ENCODE data around the gene DTD1. TPM values are rescaled to one million over a fixed set of nuclear protein-coding genes. Genes with fewer than 3 reads are reported as not detected.

The DTD1 gene
- polyA plus RNA-seq, 2 donors: 9.7 to 27.4 TPM

DNA sequence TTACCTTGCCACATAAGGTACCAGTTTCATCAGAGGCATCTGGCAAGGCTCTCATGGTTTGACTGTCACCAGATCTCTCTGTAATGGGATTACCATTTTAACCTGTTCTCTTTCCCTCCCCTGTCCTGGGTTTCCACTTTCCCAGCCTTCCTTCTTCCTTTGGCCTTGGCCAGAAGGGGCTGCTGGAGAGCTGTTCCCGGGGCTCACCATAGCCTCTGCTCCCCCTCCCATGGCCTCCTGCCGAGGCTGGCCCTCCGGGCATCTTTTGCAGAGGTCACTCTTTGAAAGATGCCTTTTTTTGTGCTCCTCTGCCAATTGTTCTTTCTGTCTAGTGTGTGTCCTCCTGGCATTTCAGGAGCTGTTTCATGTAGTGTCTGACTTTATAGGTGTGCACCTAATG, 125.0 kb downstream of the DTD1 start:
- H3K27ac ChIP-seq (ENCODE audit: low read depth in 2 of 2, low read length in 1 of 2): no peak overlapping the region
- 69 to 76% methylated on average over 3 of the region's 3 CpGs for WGBS, 2 donors
- no peaks in the 10 kb centered on the region for H3K27me3 ChIP-seq (ENCODE audit: control insufficient read depth in 1 of 2, insufficient read depth in 2 of 2, low read length in 2 of 2)

DNA sequence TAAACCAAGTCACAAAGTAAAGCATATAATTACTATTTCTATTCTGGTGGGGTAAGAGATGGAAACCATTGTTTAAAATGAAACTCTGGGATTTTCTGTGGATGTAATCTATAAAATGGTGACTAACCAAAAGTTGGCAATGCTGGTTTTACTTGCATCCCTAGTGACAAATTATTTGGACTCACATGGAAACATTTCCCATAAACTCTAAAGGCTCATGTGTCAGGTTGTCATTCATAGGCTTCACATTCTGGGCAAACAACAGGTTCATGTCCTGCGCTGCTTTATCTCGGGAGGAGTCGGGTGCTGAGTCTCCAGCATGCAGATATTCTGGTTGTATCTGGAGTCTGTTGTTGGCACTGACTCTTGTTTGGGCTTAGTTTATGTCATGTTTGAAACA, 127.7 kb downstream of the DTD1 start:
- peaks cover 0 to 2% of the 10 kb centered on the region in 2 donors for H3K36me3 ChIP-seq (ENCODE audit: control insufficient read depth in 2 of 2, insufficient read depth in 2 of 2, low read length in 1 of 2)
- WGBS, 2 donors: 81 to 97% methylated on average over 3 of the region's 3 CpGs
- H3K27me3 ChIP-seq (ENCODE audit: control insufficient read depth in 1 of 2, insufficient read depth in 2 of 2, low read length in 2 of 2): no peaks in the 10 kb centered on the region
- no peaks in the 10 kb centered on the region for H3K4me1 ChIP-seq (ENCODE audit: control insufficient read depth in 2 of 2, insufficient read depth in 2 of 2, low read length in 1 of 2)
- no peaks in the 10 kb centered on the region for H3K9me3 ChIP-seq (ENCODE audit: control insufficient read depth in 2 of 2, insufficient read depth in 1 of 2, low read depth in 1 of 2, low read length in 1 of 2)
- H3K4me3 ChIP-seq (ENCODE audit: low read depth in 1 of 2, low read length in 2 of 2): no peak overlapping the region
- no peak overlapping the region for H3K27ac ChIP-seq (ENCODE audit: low read depth in 2 of 2, low read length in 1 of 2)

More for the DNA sequence above, 125.0 kb downstream of the DTD1 start:
- no peaks in the 10 kb centered on the region for H3K9me3 ChIP-seq (ENCODE audit: control insufficient read depth in 2 of 2, insufficient read depth in 1 of 2, low read depth in 1 of 2, low read length in 1 of 2)
- H3K36me3 ChIP-seq (ENCODE audit: control insufficient read depth in 2 of 2, insufficient read depth in 2 of 2, low read length in 1 of 2): peaks cover 0 to 2% of the 10 kb centered on the region in 2 donors
- H3K4me3 ChIP-seq (ENCODE audit: low read depth in 1 of 2, low read length in 2 of 2): no peak overlapping the region
- no peaks in the 10 kb centered on the region for H3K4me1 ChIP-seq (ENCODE audit: control insufficient read depth in 2 of 2, insufficient read depth in 2 of 2, low read length in 1 of 2)

DNA sequence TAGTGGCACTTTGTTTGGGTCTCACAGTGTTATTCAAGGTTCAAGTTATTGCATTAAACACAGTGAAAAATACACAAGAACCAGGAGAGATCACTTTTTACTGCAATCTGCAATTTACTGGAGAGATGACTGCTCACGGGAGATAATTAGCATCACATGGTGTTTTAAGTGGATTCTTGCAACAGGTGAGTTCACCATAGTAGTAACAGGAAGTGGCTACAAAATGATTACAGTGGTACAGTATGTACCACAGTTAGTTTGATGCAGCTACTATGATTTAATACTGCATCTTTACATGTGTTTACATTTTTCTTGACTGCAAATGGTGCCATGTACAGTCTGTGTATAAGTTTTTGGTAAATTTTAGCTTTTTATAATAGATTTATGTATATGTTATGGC, 129.2 kb downstream of the DTD1 start:
- no peaks in the 10 kb centered on the region for H3K4me1 ChIP-seq (ENCODE audit: control insufficient read depth in 2 of 2, insufficient read depth in 2 of 2, low read length in 1 of 2)
- no peaks in the 10 kb centered on the region for H3K9me3 ChIP-seq (ENCODE audit: control insufficient read depth in 2 of 2, insufficient read depth in 1 of 2, low read depth in 1 of 2, low read length in 1 of 2)
- H3K27ac ChIP-seq (ENCODE audit: low read depth in 2 of 2, low read length in 1 of 2): no peak overlapping the region
- H3K27me3 ChIP-seq (ENCODE audit: control insufficient read depth in 1 of 2, insufficient read depth in 2 of 2, low read length in 2 of 2): no peaks in the 10 kb centered on the region
- WGBS, 2 donors: 83 to 85% methylated on average over 1 of the region's 1 CpG
- H3K4me3 ChIP-seq (ENCODE audit: low read depth in 1 of 2, low read length in 2 of 2): no peak overlapping the region
- peaks cover 0 to 2% of the 10 kb centered on the region in 2 donors for H3K36me3 ChIP-seq (ENCODE audit: control insufficient read depth in 2 of 2, insufficient read depth in 2 of 2, low read length in 1 of 2)

DNA sequence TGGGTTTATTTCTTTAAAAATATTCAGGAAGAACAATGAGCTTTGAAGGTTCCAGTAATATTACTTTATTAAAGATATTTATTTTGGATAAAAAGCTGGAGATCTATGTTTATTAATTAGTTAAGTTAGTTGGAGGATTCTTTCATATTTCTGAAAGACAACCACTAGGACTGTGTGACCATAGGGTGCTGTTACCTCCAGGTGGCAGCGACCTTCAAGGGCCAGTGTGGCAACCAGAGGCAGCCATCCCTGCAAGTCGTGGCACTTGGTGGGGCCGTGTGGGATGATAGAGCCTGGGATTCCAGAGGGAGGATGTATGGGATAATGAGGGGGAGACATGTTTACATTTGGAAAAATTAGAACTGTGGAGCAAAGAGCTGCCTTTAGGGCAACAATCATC, 130.3 kb downstream of the DTD1 start:
- 80 to 82% methylated on average over 3 of the region's 3 CpGs for WGBS, 2 donors

DNA sequence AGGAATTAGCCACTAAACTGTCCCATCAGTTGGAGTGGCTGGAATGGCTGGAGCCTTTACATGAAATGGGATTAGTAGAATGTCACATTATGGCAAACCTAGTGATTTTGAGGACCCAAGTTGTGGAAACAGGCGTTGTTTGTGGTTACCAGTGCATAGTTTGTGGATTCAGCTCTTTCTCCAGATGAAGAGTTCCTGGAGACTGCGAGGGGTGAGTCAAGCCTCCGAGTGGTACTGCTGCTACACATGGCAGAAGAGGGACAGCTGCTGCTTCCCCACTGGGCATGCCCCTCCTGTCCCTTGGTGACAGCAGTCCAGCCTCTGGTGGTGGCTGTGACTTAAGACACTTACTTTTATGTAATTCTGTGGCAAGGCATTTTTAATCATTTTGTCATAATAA, 131.6 kb downstream of the DTD1 start:
- no peaks in the 10 kb centered on the region for H3K36me3 ChIP-seq (ENCODE audit: control insufficient read depth in 2 of 2, insufficient read depth in 2 of 2, low read length in 1 of 2)
- no peaks in the 10 kb centered on the region for H3K4me1 ChIP-seq (ENCODE audit: control insufficient read depth in 2 of 2, insufficient read depth in 2 of 2, low read length in 1 of 2)
- H3K9me3 ChIP-seq (ENCODE audit: control insufficient read depth in 2 of 2, insufficient read depth in 1 of 2, low read depth in 1 of 2, low read length in 1 of 2): no peaks in the 10 kb centered on the region
- no peak overlapping the region for H3K4me3 ChIP-seq (ENCODE audit: low read depth in 1 of 2, low read length in 2 of 2)
- no peak overlapping the region for H3K27ac ChIP-seq (ENCODE audit: low read depth in 2 of 2, low read length in 1 of 2)
- 88 to 89% methylated on average over 3 of the region's 3 CpGs for WGBS, 2 donors
- H3K27me3 ChIP-seq (ENCODE audit: control insufficient read depth in 1 of 2, insufficient read depth in 2 of 2, low read length in 2 of 2): no peaks in the 10 kb centered on the region

More for the DNA sequence above, 130.3 kb downstream of the DTD1 start:
- no peaks in the 10 kb centered on the region for H3K27me3 ChIP-seq (ENCODE audit: control insufficient read depth in 1 of 2, insufficient read depth in 2 of 2, low read length in 2 of 2)
- no peak overlapping the region for H3K27ac ChIP-seq (ENCODE audit: low read depth in 2 of 2, low read length in 1 of 2)
- H3K36me3 ChIP-seq (ENCODE audit: control insufficient read depth in 2 of 2, insufficient read depth in 2 of 2, low read length in 1 of 2): peaks cover 0 to 2% of the 10 kb centered on the region in 2 donors
- no peaks in the 10 kb centered on the region for H3K4me1 ChIP-seq (ENCODE audit: control insufficient read depth in 2 of 2, insufficient read depth in 2 of 2, low read length in 1 of 2)
- H3K9me3 ChIP-seq (ENCODE audit: control insufficient read depth in 2 of 2, insufficient read depth in 1 of 2, low read depth in 1 of 2, low read length in 1 of 2): no peaks in the 10 kb centered on the region
- no peak overlapping the region for H3K4me3 ChIP-seq (ENCODE audit: low read depth in 1 of 2, low read length in 2 of 2)

DNA sequence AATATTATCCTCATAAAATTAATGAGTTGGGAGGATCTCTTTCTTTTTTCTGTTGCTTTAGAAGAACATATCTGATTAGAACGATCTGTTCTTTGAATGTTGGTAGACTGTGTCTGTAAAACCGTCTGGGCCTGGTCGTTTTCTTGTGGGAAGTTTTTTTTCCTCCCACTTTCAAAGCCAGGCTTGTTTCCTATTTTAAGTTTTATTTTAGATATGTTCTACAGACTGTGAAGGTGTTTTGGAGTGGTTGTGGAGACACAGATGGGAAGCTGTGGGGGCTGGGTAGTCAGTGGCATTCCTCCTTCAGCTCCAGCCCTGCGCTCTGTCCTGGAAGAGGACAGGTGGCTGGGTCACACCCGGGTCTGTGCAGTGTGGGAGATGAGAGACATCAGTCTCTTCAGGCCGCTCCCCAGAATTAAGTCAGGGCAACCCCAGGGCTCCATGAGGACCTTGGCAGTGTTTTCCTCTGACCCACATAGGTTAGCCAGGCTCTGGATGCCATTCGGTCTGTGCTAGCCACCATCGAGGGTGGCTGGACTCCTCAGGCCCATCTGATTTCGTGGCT, 133.8 kb downstream of the DTD1 start:
- no peak overlapping the region for H3K27ac ChIP-seq (ENCODE audit: low read depth in 2 of 2, low read length in 1 of 2)
- H3K27me3 ChIP-seq (ENCODE audit: control insufficient read depth in 1 of 2, insufficient read depth in 2 of 2, low read length in 2 of 2): no peaks in the 10 kb centered on the region
- 85 to 88% methylated on average over 9 of the region's 9 CpGs for WGBS, 2 donors
- H3K4me3 ChIP-seq (ENCODE audit: low read depth in 1 of 2, low read length in 2 of 2): no peak overlapping the region
- H3K9me3 ChIP-seq (ENCODE audit: control insufficient read depth in 2 of 2, insufficient read depth in 1 of 2, low read depth in 1 of 2, low read length in 1 of 2): no peaks in the 10 kb centered on the region
- H3K36me3 ChIP-seq (ENCODE audit: control insufficient read depth in 2 of 2, insufficient read depth in 2 of 2, low read length in 1 of 2): no peaks in the 10 kb centered on the region
- H3K4me1 ChIP-seq (ENCODE audit: control insufficient read depth in 2 of 2, insufficient read depth in 2 of 2, low read length in 1 of 2): no peaks in the 10 kb centered on the region

DNA sequence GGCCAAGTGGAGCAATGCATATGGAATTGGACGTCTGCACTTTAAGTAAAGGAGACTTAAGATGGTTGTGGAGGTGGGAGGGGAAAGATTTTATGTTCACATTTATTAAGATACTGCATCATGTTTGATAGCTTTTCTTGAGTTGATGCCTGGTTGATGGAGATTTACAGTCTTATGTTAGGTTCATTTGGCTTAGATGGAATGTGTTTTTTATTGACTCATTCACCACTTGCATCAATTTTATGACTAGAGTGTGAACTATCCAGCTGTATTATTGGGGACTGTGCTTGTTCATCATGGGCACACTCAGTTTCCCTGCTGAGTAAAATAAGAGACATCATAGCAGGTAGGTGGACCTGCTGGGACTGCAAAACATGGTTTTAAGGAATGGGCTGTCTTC, 134.5 kb downstream of the DTD1 start:
- Histone ChIP-seq H3K9me3 (ENCODE audit: control insufficient read depth in 2 of 2, insufficient read depth in 1 of 2, low read depth in 1 of 2, low read length in 1 of 2) (peaks cover 0 to 2% of the 10 kb centered on the region in 2 donors), H3K27me3 (ENCODE audit: control insufficient read depth in 1 of 2, insufficient read depth in 2 of 2, low read length in 2 of 2) (no peaks in the 10 kb centered on the region), H3K27ac (ENCODE audit: low read depth in 2 of 2, low read length in 1 of 2) (no peak overlapping the region), H3K36me3 (ENCODE audit: control insufficient read depth in 2 of 2, insufficient read depth in 2 of 2, low read length in 1 of 2) (no peaks in the 10 kb centered on the region), H3K4me1 (ENCODE audit: control insufficient read depth in 2 of 2, insufficient read depth in 2 of 2, low read length in 1 of 2) (no peaks in the 10 kb centered on the region), H3K4me3 (ENCODE audit: low read depth in 1 of 2, low read length in 2 of 2) (no peak overlapping the region)
- WGBS, 2 donors: 86 to 93% methylated on average over 1 of the region's 1 CpG

DNA sequence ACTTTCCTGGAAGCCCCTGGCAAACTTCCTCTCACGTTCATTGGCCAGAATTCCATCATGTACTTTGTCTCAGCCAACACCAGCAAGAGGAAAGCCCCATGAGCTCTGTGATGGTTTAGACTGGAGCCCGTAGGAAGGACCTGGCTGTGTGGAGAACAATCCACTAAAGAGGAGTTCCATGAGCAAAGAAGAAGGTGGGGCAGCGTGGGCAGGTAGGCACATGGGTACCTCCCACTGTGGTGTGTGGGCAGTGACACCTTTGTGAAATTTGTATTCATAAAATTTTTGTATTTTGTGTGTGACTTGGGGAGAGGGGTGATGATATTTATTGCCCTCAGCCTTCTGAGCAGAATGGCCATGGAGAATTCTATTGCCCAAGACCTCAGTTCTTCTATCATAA, 136.2 kb downstream of the DTD1 start:
- WGBS, 2 donors: 92 to 93% methylated on average over 3 of the region's 3 CpGs
- Histone ChIP-seq H3K4me3 (ENCODE audit: low read depth in 1 of 2, low read length in 2 of 2) (no peak overlapping the region), H3K27ac (ENCODE audit: low read depth in 2 of 2, low read length in 1 of 2) (no peak overlapping the region)

DNA sequence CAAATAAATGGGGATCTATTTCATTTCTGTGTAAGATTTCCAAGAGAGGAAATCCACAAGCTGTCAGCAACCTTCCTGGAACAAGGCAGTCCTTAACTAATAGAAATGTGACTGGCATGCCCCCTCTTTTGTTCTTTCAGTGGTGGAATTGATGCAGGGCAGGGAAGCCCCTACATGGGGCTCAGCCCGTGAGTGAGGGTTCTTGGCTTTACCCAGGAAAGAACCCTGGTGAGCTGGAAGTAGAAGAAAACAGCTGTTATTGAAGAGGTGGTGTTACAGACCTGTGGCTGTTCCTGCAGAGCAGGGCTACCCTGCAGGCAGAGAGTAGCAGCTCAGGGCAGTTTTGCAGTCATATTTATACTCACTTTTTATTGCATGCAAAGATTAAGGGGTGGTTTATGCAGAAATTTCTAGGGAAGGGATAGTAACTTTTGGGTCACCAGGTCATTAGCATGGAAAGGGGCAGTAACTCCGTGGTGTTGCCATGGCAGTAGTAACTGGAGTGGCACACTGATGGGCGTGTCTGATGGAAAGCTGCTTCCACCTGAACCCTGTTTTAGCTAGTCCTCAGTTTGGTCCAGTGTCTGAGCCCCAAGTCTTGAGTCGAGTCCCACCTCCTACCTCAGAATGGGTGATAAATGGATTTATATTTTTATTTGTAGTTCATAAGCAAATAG, 137.1 kb downstream of the DTD1 start:
- Histone ChIP-seq H3K4me1 (ENCODE audit: control insufficient read depth in 2 of 2, insufficient read depth in 2 of 2, low read length in 1 of 2) (peaks cover 0 to 5% of the 10 kb centered on the region in 2 donors), H3K9me3 (ENCODE audit: control insufficient read depth in 2 of 2, insufficient read depth in 1 of 2, low read depth in 1 of 2, low read length in 1 of 2) (peaks cover 0 to 2% of the 10 kb centered on the region in 2 donors)
- 82 to 84% methylated on average over 4 of the region's 4 CpGs for WGBS, 2 donors

More for the DNA sequence above, 136.2 kb downstream of the DTD1 start:
- H3K36me3 ChIP-seq (ENCODE audit: control insufficient read depth in 2 of 2, insufficient read depth in 2 of 2, low read length in 1 of 2): no peaks in the 10 kb centered on the region
- peaks cover 0 to 2% of the 10 kb centered on the region in 2 donors for H3K9me3 ChIP-seq (ENCODE audit: control insufficient read depth in 2 of 2, insufficient read depth in 1 of 2, low read depth in 1 of 2, low read length in 1 of 2)
- peaks cover 0 to 5% of the 10 kb centered on the region in 2 donors for H3K4me1 ChIP-seq (ENCODE audit: control insufficient read depth in 2 of 2, insufficient read depth in 2 of 2, low read length in 1 of 2)
- H3K27me3 ChIP-seq (ENCODE audit: control insufficient read depth in 1 of 2, insufficient read depth in 2 of 2, low read length in 2 of 2): no peaks in the 10 kb centered on the region

DNA sequence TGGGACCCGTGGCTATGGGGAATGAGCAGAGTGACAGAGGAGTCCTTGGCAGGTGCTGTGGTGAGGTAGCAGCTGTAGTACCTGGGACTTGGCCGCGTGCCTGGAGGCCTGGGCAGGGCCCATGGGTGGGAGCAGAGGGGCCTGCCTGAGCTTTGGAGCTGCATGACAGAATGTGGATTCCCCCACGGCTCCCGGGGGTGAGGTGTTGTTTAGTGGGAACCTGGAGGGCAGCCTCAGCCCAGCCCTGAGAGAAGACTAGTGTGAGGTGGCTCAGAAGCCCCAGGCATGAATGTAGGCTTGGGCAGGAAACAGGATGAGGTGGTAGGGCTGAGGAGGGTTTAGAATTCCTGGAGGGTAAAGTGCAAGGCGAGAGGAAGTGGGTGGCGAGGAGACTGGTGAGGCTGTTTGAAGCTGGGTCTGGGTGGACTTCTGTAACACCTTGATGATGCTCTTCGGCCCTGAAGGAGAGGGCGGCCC, 139.2 kb downstream of the DTD1 start:
- Histone ChIP-seq H3K4me3 (ENCODE audit: low read depth in 1 of 2, low read length in 2 of 2) (no peak overlapping the region), H3K9me3 (ENCODE audit: control insufficient read depth in 2 of 2, insufficient read depth in 1 of 2, low read depth in 1 of 2, low read length in 1 of 2) (peaks cover 0 to 2% of the 10 kb centered on the region in 2 donors), H3K36me3 (ENCODE audit: control insufficient read depth in 2 of 2, insufficient read depth in 2 of 2, low read length in 1 of 2) (no peaks in the 10 kb centered on the region), H3K4me1 (ENCODE audit: control insufficient read depth in 2 of 2, insufficient read depth in 2 of 2, low read length in 1 of 2) (peaks cover 0 to 5% of the 10 kb centered on the region in 2 donors), H3K27ac (ENCODE audit: low read depth in 2 of 2, low read length in 1 of 2) (no peak overlapping the region), H3K27me3 (ENCODE audit: control insufficient read depth in 1 of 2, insufficient read depth in 2 of 2, low read length in 2 of 2) (no peaks in the 10 kb centered on the region)
- 80 to 81% methylated on average over 9 of the region's 9 CpGs for whole genome bisulfite sequencing, 2 donors

More for the DNA sequence above, 137.1 kb downstream of the DTD1 start:
- no peaks in the 10 kb centered on the region for H3K27me3 ChIP-seq (ENCODE audit: control insufficient read depth in 1 of 2, insufficient read depth in 2 of 2, low read length in 2 of 2)
- no peaks in the 10 kb centered on the region for H3K36me3 ChIP-seq (ENCODE audit: control insufficient read depth in 2 of 2, insufficient read depth in 2 of 2, low read length in 1 of 2)
- H3K27ac ChIP-seq (ENCODE audit: low read depth in 2 of 2, low read length in 1 of 2): no peak overlapping the region
- H3K4me3 ChIP-seq (ENCODE audit: low read depth in 1 of 2, low read length in 2 of 2): no peak overlapping the region
